Measurements from ENCODE around the gene CDR2.
"Not testable (repeated sequence)": the region's sequence is repeated elsewhere in the genome, so short reads cannot be mapped to it uniquely, and the experiment has no call there.

The CDR2 gene

GRCh38 chr16:22372882-22373661 lies 1.3 kb downstream of the CDR2 start:
- DNase-seq (ENCODE audit: extremely low spot score), result no peak
- no peak for TF ChIP-seq CTCF (IDR thresholded peaks at IDR 0.05; ENCODE audit: control extremely low read depth, extremely low read depth, low read depth, missing control alignments)
- ChIA-PET CTCF (interaction anchor here (0.8 to 2.3 kb wide), 8 partner anchors 9 to 52 kb away, joined by 3 to 7 read pairs (median 3); no protein-coding TSS in a partner anchor), POLR2A (interaction anchor here (0.7 to 0.8 kb wide), 2 partner anchors 13 to 19 kb away, joined by 3 to 16 read pairs; no protein-coding TSS in a partner anchor)

- DNase-seq (ENCODE audit: extremely low spot score), result no peak
- no peak for TF ChIP-seq CTCF (IDR thresholded peaks at IDR 0.05; ENCODE audit: control extremely low read depth, extremely low read depth, low read depth, missing control alignments)
- CTCF ChIA-PET, result interaction anchor here (1.0 to 1.5 kb wide), 4 partner anchors 18 to 1181 kb away, joined by 3 to 4 read pairs (median 3); no protein-coding TSS in a partner anchor
- POLR2A ChIA-PET, result no interaction called here
Measured at GRCh38 chr16:22370038-22370820, 4.2 kb downstream of the CDR2 start.

GRCh38 chr16:22369221-22369811 lies 5.1 kb downstream of the CDR2 start:
- TF ChIP-seq CTCF (IDR thresholded peaks at IDR 0.05; ENCODE audit: control extremely low read depth, extremely low read depth, low read depth, missing control alignments), result no peak
- DNase-seq (ENCODE audit: extremely low spot score), result no peak
- POLR2A ChIA-PET, result no interaction called here
- CTCF ChIA-PET, result interaction anchor here (1.2 to 1.3 kb wide), 2 partner anchors 48 to 1181 kb away, joined by 3 to 4 read pairs; no protein-coding TSS in a partner anchor

- POLR2A ChIA-PET; DNase-seq (ENCODE audit: extremely low spot score): not testable (repeated sequence)
- CTCF ChIA-PET, result interaction anchor here (2.6 kb wide), 1 partner anchor 11 kb away, joined by 8 read pairs; no protein-coding TSS in a partner anchor
Measured at GRCh38 chr16:22368200-22368826, 6.1 kb downstream of the CDR2 start.

- ChIA-PET POLR2A (no interaction called here), CTCF (interaction anchor here (2.6 kb wide), 1 partner anchor 9 kb away, joined by 8 read pairs; no protein-coding TSS in a partner anchor)
- TF ChIP-seq CTCF (IDR thresholded peaks at IDR 0.05; ENCODE audit: control extremely low read depth, extremely low read depth, low read depth, missing control alignments), result no peak
- DNase-seq (ENCODE audit: extremely low spot score), result no peak
Measured at GRCh38 chr16:22366889-22367288, 7.5 kb downstream of the CDR2 start.

GRCh38 chr16:22366371-22366770 lies 8.0 kb downstream of the CDR2 start:
- ChIA-PET POLR2A (interaction anchor here (0.6 kb wide), 1 partner anchor 17 kb away, joined by 3 read pairs; no protein-coding TSS in a partner anchor), CTCF (interaction anchor here (0.9 to 2.6 kb wide), 2 partner anchors 9 to 66 kb away, joined by 3 to 8 read pairs; no protein-coding TSS in a partner anchor)
- no peak for TF ChIP-seq CTCF (IDR thresholded peaks at IDR 0.05; ENCODE audit: control extremely low read depth, extremely low read depth, low read depth, missing control alignments)

More at GRCh38 chr16:22366371-22366770, 8.0 kb downstream of the CDR2 start:
- no peak for DNase-seq (ENCODE audit: extremely low spot score)

Data from GM10248 (cell line).